Neural cell (in vitro differentiated cells): ENCODE results near the gene ACOXL. TPM values are rescaled to one million over a fixed set of nuclear protein-coding genes. Genes with fewer than 3 reads are reported as not detected.

ENCODE experiments used
- H2AFZ ChIP-seq: fragments of 200-600, 300-800 bp; sonication (generic), shearing (Covaris generic); 2 replicates; pipeline ENCODE4 v1.6.0; 2014; ENCODE audit warnings: low read depth, mild to moderate bottlenecking, antibody characterized with exemption, low read length, moderate library complexity
- H3F3A ChIP-seq: fragments of 200-600 bp; shearing (Covaris generic); 2 replicates; pipeline ENCODE4 v1.6.1; 2016; ENCODE audit warnings: mild to moderate bottlenecking, moderate library complexity, mixed read lengths, antibody characterized with exemption, low read length; ENCODE audit not compliant: insufficient read depth, poor library complexity, severe bottlenecking
- H3K27ac ChIP-seq: fragments of 200-600, 300-800 bp; sonication (generic), shearing (Covaris generic); 2 replicates; pipeline ENCODE4 v1.5.1; 2014; ENCODE audit warnings: mild to moderate bottlenecking, low read length, moderate library complexity
- H3K27me3 ChIP-seq: fragments of 300-800, 200-600 bp; sonication (generic), shearing (Covaris generic); 2 replicates; pipeline ENCODE4 v1.6.0; 2014; ENCODE audit warnings: mild to moderate bottlenecking, low read depth, low read length, moderate library complexity; ENCODE audit not compliant: insufficient read depth
- H3K36me3 ChIP-seq: fragments of 300-800, 200-600 bp; sonication (generic), shearing (Covaris generic); 2 replicates; pipeline ENCODE4 v1.5.1; 2014; ENCODE audit warnings: mild to moderate bottlenecking, antibody characterized with exemption, low read length, moderate library complexity; ENCODE audit not compliant: insufficient read depth
- H3K4me2 ChIP-seq: fragments of 300-800, 200-600 bp; sonication (generic), shearing (Covaris generic); 2 replicates; pipeline ENCODE4 v1.6.0; 2014; ENCODE audit warnings: mild to moderate bottlenecking, low read length
- H3K4me3 ChIP-seq: fragments of 300-800, 200-600 bp; sonication (generic), shearing (Covaris generic); 2 replicates; pipeline ENCODE4 v1.5.1; 2014; ENCODE audit warnings: mild to moderate bottlenecking, low read length, moderate library complexity
- H3K79me2 ChIP-seq: fragments of 200-600 bp; shearing (Covaris generic); replicated peaks from 2 replicates; pipeline ENCODE4 v1.6.0; 2014; ENCODE audit warnings: mild to moderate bottlenecking, low read length, moderate library complexity; ENCODE audit not compliant: insufficient read depth
- H3K9ac ChIP-seq: fragments of 300-800, 200-600 bp; sonication (generic), shearing (Covaris generic); 2 replicates; pipeline ENCODE4 v1.6.1; 2016; ENCODE audit warnings: mild to moderate bottlenecking, low read length, mixed read lengths
- H3K9me2 ChIP-seq: fragments of 200-600 bp; shearing (Covaris generic); 2 replicates; pipeline ENCODE4 v1.6.1; 2016; ENCODE audit warnings: mild to moderate bottlenecking, low read length, mixed read lengths; ENCODE audit not compliant: insufficient read depth
- H3K9me3 ChIP-seq: fragments of 200-600, 300-800 bp; sonication (generic), shearing (Covaris generic); 2 replicates; pipeline ENCODE4 v1.6.1; 2016; ENCODE audit warnings: mild to moderate bottlenecking, mixed run types, low read length, moderate library complexity, mixed read lengths
- H4K20me1 ChIP-seq: fragments of 200-600 bp; shearing (Covaris generic); 2 replicates; pipeline ENCODE4 v1.6.1; 2016; ENCODE audit warnings: mild to moderate bottlenecking, mixed run types; ENCODE audit not compliant: insufficient read depth
- CTCF ChIP-seq: fragments of 450-650 bp; IDR thresholded peaks from 2 replicates; pipeline ENCODE4 v1.5.1; 2014; ENCODE audit warnings: antibody characterized with exemption, mild to moderate bottlenecking, moderate library complexity; ENCODE audit not compliant: poor library complexity, severe bottlenecking
- EP300 ChIP-seq: fragments of 450-650 bp; conservative IDR thresholded peaks from 2 replicates; pipeline ENCODE4 v1.6.1; 2014; ENCODE audit warnings: antibody characterized with exemption, mild to moderate bottlenecking, moderate library complexity; ENCODE audit not compliant: poor library complexity, severe bottlenecking
- EZH2 ChIP-seq: fragments of 200-600, 300-800 bp; shearing (Covaris generic), sonication (generic); IDR thresholded peaks from 2 replicates; pipeline ENCODE4 v1.6.1; 2014; ENCODE audit warnings: antibody characterized with exemption, low read length, borderline replicate concordance, mild to moderate bottlenecking; ENCODE audit not compliant: insufficient read depth, poor library complexity, severe bottlenecking
- MXI1 ChIP-seq: fragments of 450-650 bp; conservative IDR thresholded peaks from 2 replicates; pipeline ENCODE4 v1.6.1; 2014; ENCODE audit warnings: antibody characterized with exemption, mild to moderate bottlenecking; ENCODE audit not compliant: poor library complexity, severe bottlenecking
- POLR2AphosphoS5 ChIP-seq: IDR thresholded peaks from 2 replicates; pipeline ENCODE4 v1.6.1; 2012
- RAD21 ChIP-seq: fragments of 450-650 bp; conservative IDR thresholded peaks from 2 replicates; pipeline ENCODE4 v1.6.1; 2014; ENCODE audit warnings: antibody characterized with exemption, mild to moderate bottlenecking, moderate library complexity
- SMC3 ChIP-seq: fragments of 450-650 bp; conservative IDR thresholded peaks from 2 replicates; pipeline ENCODE4 v1.6.1; 2014; ENCODE audit warnings: antibody characterized with exemption, mild to moderate bottlenecking, moderate library complexity; ENCODE audit not compliant: poor library complexity
- TAF1 ChIP-seq: IDR thresholded peaks from 2 replicates; pipeline ENCODE4 v1.6.1; 2012; ENCODE audit warnings: low read depth
- polyA plus RNA-seq: library from polyadenylated mRNA; depleted of rRNA; stranded (reverse); fragments of >200 nt; gene quantifications from 2 replicates; pipeline ENCODE4 v1.2.3, GENCODE V29; 2014
- TF ChIP-seq, protein P1 (sequence below): IDR thresholded peaks from 2 replicates; pipeline ENCODE4 v1.6.1; 2012; ENCODE audit warnings: borderline replicate concordance

The ACOXL gene
- polyA plus RNA-seq, 1 donor from 2014 or later, result not detected

DNA sequence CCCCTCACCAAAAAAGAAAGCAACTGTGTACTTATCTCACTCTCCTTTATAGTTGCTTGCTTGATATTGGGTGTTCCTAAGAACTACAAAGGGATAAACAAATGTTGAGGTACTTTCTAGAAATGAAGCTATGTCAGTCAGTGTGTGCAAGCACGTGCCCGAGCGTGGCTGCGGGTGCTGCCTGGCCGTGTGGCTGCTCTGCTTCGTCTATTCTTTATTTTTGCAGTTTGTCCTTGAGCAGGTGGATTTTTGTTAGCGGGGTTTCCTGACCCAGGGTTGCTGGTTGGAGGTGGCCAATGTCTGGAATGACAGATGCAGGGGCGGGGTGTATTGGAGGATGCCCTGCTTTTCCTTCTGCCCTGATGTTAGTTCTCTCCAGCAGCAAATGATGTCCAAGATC is 62.6 kb downstream of the ACOXL start:
- no peak overlapping the region for H3K4me3 ChIP-seq
- no peak overlapping the region for H2AFZ ChIP-seq
- H3K27me3 ChIP-seq, result no peaks in the 10 kb centered on the region
- H3K36me3 ChIP-seq, result no peaks in the 10 kb centered on the region
- H3F3A ChIP-seq, result no peaks in the 10 kb centered on the region
- no peak overlapping the region for H3K4me2 ChIP-seq
- no peaks in the 10 kb centered on the region for H3K9me2 ChIP-seq
- TF ChIP-seq SMC3 (no peak), RAD21 (no peak), POLR2AphosphoS5 (no peak), CTCF (no peak), TAF1 (no peak), MXI1 (no peak), EP300 (no peak), EZH2 (no peak)
- TF ChIP-seq, protein P1, sequence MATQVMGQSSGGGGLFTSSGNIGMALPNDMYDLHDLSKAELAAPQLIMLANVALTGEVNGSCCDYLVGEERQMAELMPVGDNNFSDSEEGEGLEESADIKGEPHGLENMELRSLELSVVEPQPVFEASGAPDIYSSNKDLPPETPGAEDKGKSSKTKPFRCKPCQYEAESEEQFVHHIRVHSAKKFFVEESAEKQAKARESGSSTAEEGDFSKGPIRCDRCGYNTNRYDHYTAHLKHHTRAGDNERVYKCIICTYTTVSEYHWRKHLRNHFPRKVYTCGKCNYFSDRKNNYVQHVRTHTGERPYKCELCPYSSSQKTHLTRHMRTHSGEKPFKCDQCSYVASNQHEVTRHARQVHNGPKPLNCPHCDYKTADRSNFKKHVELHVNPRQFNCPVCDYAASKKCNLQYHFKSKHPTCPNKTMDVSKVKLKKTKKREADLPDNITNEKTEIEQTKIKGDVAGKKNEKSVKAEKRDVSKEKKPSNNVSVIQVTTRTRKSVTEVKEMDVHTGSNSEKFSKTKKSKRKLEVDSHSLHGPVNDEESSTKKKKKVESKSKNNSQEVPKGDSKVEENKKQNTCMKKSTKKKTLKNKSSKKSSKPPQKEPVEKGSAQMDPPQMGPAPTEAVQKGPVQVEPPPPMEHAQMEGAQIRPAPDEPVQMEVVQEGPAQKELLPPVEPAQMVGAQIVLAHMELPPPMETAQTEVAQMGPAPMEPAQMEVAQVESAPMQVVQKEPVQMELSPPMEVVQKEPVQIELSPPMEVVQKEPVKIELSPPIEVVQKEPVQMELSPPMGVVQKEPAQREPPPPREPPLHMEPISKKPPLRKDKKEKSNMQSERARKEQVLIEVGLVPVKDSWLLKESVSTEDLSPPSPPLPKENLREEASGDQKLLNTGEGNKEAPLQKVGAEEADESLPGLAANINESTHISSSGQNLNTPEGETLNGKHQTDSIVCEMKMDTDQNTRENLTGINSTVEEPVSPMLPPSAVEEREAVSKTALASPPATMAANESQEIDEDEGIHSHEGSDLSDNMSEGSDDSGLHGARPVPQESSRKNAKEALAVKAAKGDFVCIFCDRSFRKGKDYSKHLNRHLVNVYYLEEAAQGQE, result no peak
- no peak overlapping the region for H3K27ac ChIP-seq
- H3K79me2 ChIP-seq, result no peaks in the 10 kb centered on the region
- H3K9me3 ChIP-seq, result no peaks in the 10 kb centered on the region
- H4K20me1 ChIP-seq, result no peaks in the 10 kb centered on the region
- no peak overlapping the region for H3K9ac ChIP-seq

DNA sequence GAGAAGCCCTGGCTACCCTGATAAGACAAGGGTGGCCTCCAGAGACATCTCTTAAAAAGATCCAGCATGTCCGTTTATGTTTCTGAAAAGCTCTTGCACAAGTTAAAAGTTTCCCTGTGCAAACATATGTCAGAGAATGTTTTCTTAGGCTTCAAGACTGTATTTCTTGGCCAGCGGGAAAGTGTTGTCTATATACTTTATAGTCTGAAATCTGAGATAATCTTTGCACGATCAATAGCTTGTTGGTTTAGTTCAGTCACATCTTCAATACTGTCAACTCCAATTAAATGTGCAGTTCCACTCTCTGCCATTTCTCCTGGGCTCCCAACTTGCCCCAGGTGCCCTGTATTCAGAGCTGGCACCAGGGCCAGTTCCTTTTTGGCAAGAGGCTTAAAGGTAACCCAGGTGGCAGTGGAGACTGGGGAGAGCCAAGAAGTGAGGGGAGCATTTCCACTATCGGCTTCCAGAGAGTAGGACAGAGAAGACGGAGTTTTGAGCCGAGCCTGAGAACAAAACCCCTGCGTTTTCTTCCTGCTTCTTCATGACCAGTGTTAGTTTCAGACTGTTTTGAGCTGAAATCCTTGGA is 64.4 kb downstream of the ACOXL start:
- no peaks in the 10 kb centered on the region for H3K9me3 ChIP-seq
- no peaks in the 10 kb centered on the region for H3K36me3 ChIP-seq
- no peaks in the 10 kb centered on the region for H3K79me2 ChIP-seq
- no peak overlapping the region for H3K9ac ChIP-seq
- H3K4me3 ChIP-seq, result no peak overlapping the region
- H3K27ac ChIP-seq, result no peak overlapping the region
- no peaks in the 10 kb centered on the region for H4K20me1 ChIP-seq
- no peaks in the 10 kb centered on the region for H3F3A ChIP-seq
- no peak overlapping the region for H3K4me2 ChIP-seq
- no peaks in the 10 kb centered on the region for H3K9me2 ChIP-seq
- no peak overlapping the region for H2AFZ ChIP-seq
- H3K27me3 ChIP-seq, result no peaks in the 10 kb centered on the region
- TF ChIP-seq, protein P1, result no peak
- TF ChIP-seq EP300 (no peak), RAD21 (no peak), EZH2 (no peak), MXI1 (no peak)
